SK-N-SH (cell line): ENCODE results near the gene PPP1R18. TPM values are rescaled to one million over a fixed set of nuclear protein-coding genes. Genes with fewer than 3 reads are reported as not detected.

Experiments used
- CTCF ChIA-PET: fragments of 300-600, 350-600 bp; formaldehyde crosslinking; extraction: SDS; loops from one replicate; lab custom pipeline; 2021; lab: Yijun Ruan, JAX
- POLR2A ChIA-PET: fragments of 350-600 bp; sonication (Branson Sonifier 250); formaldehyde crosslinking; extraction: SDS; loops from one replicate; lab custom pipeline; 2020; ENCODE audit warnings: antibody characterized with exemption, inconsistent platforms; lab: Yijun Ruan, JAX
- DNase-seq: peaks from one replicate; pipeline ENCODE4 v3.0.0; 2012
- H2AFZ ChIP-seq: fragments of 200-600 bp; sonication (generic); 2 replicates; pipeline ENCODE4 v1.8.1; 2016; ENCODE audit warnings: antibody characterized with exemption, mild to moderate bottlenecking, low read depth
- H3F3A ChIP-seq: fragments of 200-600 bp; sonication (generic); replicated peaks from 2 replicates; pipeline ENCODE3; 2016; ENCODE audit warnings: antibody characterized with exemption, mild to moderate bottlenecking; ENCODE audit not compliant: insufficient read depth
- H3K27ac ChIP-seq, 2 experiments: fragments of 200-500 bp in 1 of 2; fragments of 200-600 bp in 1 of 2; sonication (Bioruptor generic) in 1 of 2; sonication (generic), shearing (Covaris generic) in 1 of 2; 2 replicates each; pipeline versions ENCODE4 v1.5.1 to v1.6.1; 2014 to 2016; ENCODE audit warnings: low read depth in 2 of 2, inconsistent platforms in 1 of 2, low read length in 1 of 2, mild to moderate bottlenecking in 1 of 2, mixed read lengths in 1 of 2
- H3K27me3 ChIP-seq: fragments of 200-600 bp; sonication (generic), shearing (Covaris generic); 2 replicates; pipeline ENCODE4 v1.6.1; 2016; ENCODE audit warnings: mixed run types; ENCODE audit not compliant: insufficient read depth
- H3K36me3 ChIP-seq, 2 experiments: fragments of 200-500 bp in 1 of 2; fragments of 200-600 bp in 1 of 2; sonication (Bioruptor generic) in 1 of 2; sonication (generic) in 1 of 2; replicated peaks in 1 of 2; 2 replicates each; pipeline versions ENCODE3 to v1.5.1; 2014 to 2016; ENCODE audit warnings: low read length in 1 of 2, mild to moderate bottlenecking in 1 of 2; ENCODE audit not compliant: insufficient read depth in 2 of 2, control insufficient read depth in 1 of 2
- H3K4me1 ChIP-seq, 2 experiments: fragments of 200-500 bp in 1 of 2; fragments of 200-600 bp in 1 of 2; sonication (Bioruptor generic) in 1 of 2; sonication (generic), shearing (Covaris generic) in 1 of 2; 2 replicates each; pipeline versions ENCODE4 v1.5.1 to v1.6.1; 2014 to 2016; ENCODE audit warnings: low read depth in 1 of 2, low read length in 1 of 2, mixed run types in 1 of 2; ENCODE audit not compliant: insufficient read depth in 2 of 2, control insufficient read depth in 1 of 2
- H3K4me2 ChIP-seq: fragments of 200-600 bp; sonication (generic), shearing (Covaris generic); 2 replicates; pipeline ENCODE4 v1.6.1; 2017; ENCODE audit warnings: mixed run types
- H3K4me3 ChIP-seq, 2 experiments: fragments of 200-500 bp in 1 of 2; fragments of 200-600 bp in 1 of 2; sonication (Bioruptor generic) in 1 of 2; sonication (generic), shearing (Covaris generic) in 1 of 2; 2 replicates each; pipeline versions ENCODE4 v1.5.1 to v1.8.1; 2014 to 2016; ENCODE audit warnings: low read depth in 2 of 2, inconsistent platforms in 1 of 2, low read length in 1 of 2, mild to moderate bottlenecking in 1 of 2, mixed read lengths in 1 of 2, moderate library complexity in 1 of 2
- H3K79me2 ChIP-seq: fragments of 200-600 bp; sonication (generic); 2 replicates; pipeline ENCODE4 v1.8.1; 2017; ENCODE audit warnings: mild to moderate bottlenecking; ENCODE audit not compliant: insufficient read depth
- H3K9ac ChIP-seq: fragments of 200-600 bp; sonication (generic); 2 replicates; pipeline ENCODE4 v1.6.1; 2017; ENCODE audit warnings: mixed run types
- H3K9me2 ChIP-seq: fragments of 200-600 bp; sonication (generic); 2 replicates; pipeline ENCODE4 v1.6.1; 2017; ENCODE audit warnings: mixed run types
- H3K9me3 ChIP-seq: fragments of 200-600 bp; sonication (generic); 2 replicates; pipeline ENCODE4 v1.6.1; 2017; ENCODE audit warnings: mixed run types, mild to moderate bottlenecking, moderate library complexity
- H4K20me1 ChIP-seq: fragments of 200-600 bp; sonication (generic); 2 replicates; pipeline ENCODE4 v1.6.1; 2017; ENCODE audit warnings: mild to moderate bottlenecking, mixed run types; ENCODE audit not compliant: insufficient read depth
- CTCF ChIP-seq: fragments of 200-600 bp; sonication (generic); IDR thresholded peaks from 2 replicates; pipeline ENCODE4 v1.6.1; 2017; ENCODE audit warnings: antibody characterized with exemption, mild to moderate bottlenecking, moderate library complexity
- EP300 ChIP-seq, 2 experiments: IDR thresholded peaks; 2 replicates each; pipeline versions ENCODE4 v1.4.0 to v1.6.1; 2012; ENCODE audit warnings: borderline replicate concordance in 1 of 2, low read depth in 1 of 2, low read length in 1 of 2
- FOSL2 ChIP-seq: IDR thresholded peaks from 2 replicates; pipeline ENCODE4 v1.4.0; 2012; ENCODE audit warnings: low read depth, mild to moderate bottlenecking, moderate library complexity, borderline replicate concordance
- FOXJ3 ChIP-seq: sonication (generic); formaldehyde crosslinking; IDR thresholded peaks from 2 replicates; pipeline ENCODE4 v1.5.1; 2020; ENCODE audit warnings: mild to moderate bottlenecking, missing genetic modification reagents
- NFIC ChIP-seq: IDR thresholded peaks from 2 replicates; pipeline ENCODE4 v1.4.0; 2012; ENCODE audit warnings: borderline replicate concordance
- NRF1 ChIP-seq: IDR thresholded peaks from 2 replicates; pipeline ENCODE4 v1.6.1; 2012; ENCODE audit warnings: low read depth, mild to moderate bottlenecking, low read length
- POLR2AphosphoS5 ChIP-seq: IDR thresholded peaks from 2 replicates; pipeline ENCODE4 v1.6.1; 2012; ENCODE audit warnings: low read depth, low read length
- RAD21 ChIP-seq: IDR thresholded peaks from 2 replicates; pipeline ENCODE4 v1.6.1; 2012; ENCODE audit warnings: mild to moderate bottlenecking, low read length
- RCOR1 ChIP-seq: fragments of 150-350 bp; IDR thresholded peaks from 2 replicates; pipeline ENCODE4 v1.6.1; 2017; ENCODE audit warnings: antibody characterized with exemption, low read length
- REST ChIP-seq: IDR thresholded peaks from 2 replicates; pipeline ENCODE4 v1.6.1; 2012; ENCODE audit warnings: mild to moderate bottlenecking, low read depth, low read length, moderate library complexity
- RXRA ChIP-seq: IDR thresholded peaks from 2 replicates; pipeline ENCODE4 v1.4.0; 2012; ENCODE audit warnings: low read depth, mild to moderate bottlenecking, borderline replicate concordance
- SMC3 ChIP-seq: IDR thresholded peaks from 2 replicates; pipeline ENCODE4 v1.6.1; 2012; ENCODE audit warnings: low read depth, low read length, improper control_type of control experiment
- WGBS: methylation state at CpG from one replicate; pipeline ENCODE4 v1.1.6; 2017; ENCODE audit warnings: low lambda C conversion rate; 5-methylcytosine and 5-hydroxymethylcytosine counted together
- polyA plus RNA-seq, 3 experiments: library from polyadenylated mRNA; depleted of rRNA; stranded (reverse); fragments of >200 nt; gene quantifications; 2 replicates each; pipeline ENCODE4 v1.2.3, GENCODE V29; 2012

Gene PPP1R18
- polyA plus RNA-seq, 1 of the 3 experiments (the other 2 are of a cell fraction), result 73.2 TPM

DNA sequence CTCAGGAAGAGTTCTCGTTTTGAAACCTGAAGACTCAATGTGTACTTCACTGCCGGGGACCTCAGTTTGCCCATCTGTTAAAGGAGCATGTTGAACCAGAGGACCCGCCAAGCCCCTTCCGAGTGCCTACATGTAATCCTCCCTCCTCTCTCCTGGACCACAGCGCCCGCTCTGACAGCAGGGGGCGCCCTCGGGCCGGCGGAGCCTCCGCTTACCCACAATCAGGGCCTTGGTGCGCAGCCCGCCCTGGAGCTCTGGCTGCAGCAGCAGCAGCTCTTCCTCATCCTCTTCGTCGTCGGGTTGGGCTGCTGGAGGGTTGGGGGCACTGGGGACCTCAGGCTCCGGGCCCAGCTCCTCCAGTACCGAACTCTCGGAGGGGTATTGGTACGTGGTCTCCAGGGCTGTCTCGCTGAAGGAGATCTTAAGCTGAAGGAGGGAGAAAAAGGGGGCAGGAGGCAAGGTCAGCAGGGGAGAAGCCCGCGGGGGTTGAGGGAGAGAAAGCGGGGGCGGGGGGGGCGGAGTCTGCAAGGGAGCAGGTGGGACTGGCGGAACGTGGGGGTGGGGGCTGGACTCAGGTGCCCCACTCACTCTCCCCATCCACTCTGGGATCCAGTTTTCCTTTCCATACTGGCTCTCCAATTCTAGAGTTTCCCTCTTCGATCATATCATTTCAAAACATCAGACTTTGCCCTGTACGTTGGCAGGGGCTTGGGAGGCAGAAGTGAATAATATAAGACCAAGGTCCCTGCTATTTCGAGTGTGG lies 7.3 kb downstream of the PPP1R18 start:
- WGBS, result 31% methylated on average over 21 of the region's 31 CpGs
- no peaks in the 10 kb centered on the region for H3K27me3 ChIP-seq
- H3F3A ChIP-seq, result peaks cover 63% of the 10 kb centered on the region
- ChIA-PET POLR2A (interaction anchor here (0.6 to 2.2 kb wide), 4 partner anchors 12 to 51 kb away, joined by 3 to 24 read pairs (median 8); partner anchors contain the start of gene NRM), CTCF (interaction anchor here (0.6 to 29.8 kb wide), 38 partner anchors 11 to 414 kb away, joined by 3 to 838 read pairs (median 4); partner anchors contain the start of genes FLOT1, MDC1, MRPS18B and NRM)
- H2AFZ ChIP-seq, result no peak overlapping the region
- H3K4me1 ChIP-seq, result peaks cover 16 to 38% of the 10 kb centered on the region in 2 experiments; a peak in 3 of 4 replicates
- peaks cover 36% of the 10 kb centered on the region for H4K20me1 ChIP-seq
- H3K36me3 ChIP-seq, result peaks cover 25 to 47% of the 10 kb centered on the region in 2 experiments
- no peaks in the 10 kb centered on the region for H3K9me3 ChIP-seq
- peaks cover 68% of the 10 kb centered on the region for H3K79me2 ChIP-seq
- peak overlapping the region in 1 of 2 experiments; percentile 32; a peak in 1 of 4 replicates for H3K4me3 ChIP-seq
- peak overlapping the region in 1 of 2 experiments; percentile 16; a peak in 2 of 4 replicates for H3K27ac ChIP-seq
- no peaks in the 10 kb centered on the region for H3K9me2 ChIP-seq
- peak overlapping the region; percentile 19; the same call in 1 of the 2 replicates for H3K9ac ChIP-seq
- no peak for TF ChIP-seq RXRA
- TF ChIP-seq RCOR1, result 0 out of 2 replicates have a peak, but pooled peaks have one; percentile 23
- no peak for TF ChIP-seq FOSL2
- peak; percentile 88 for TF ChIP-seq RAD21
- 0 out of 2 replicates have a peak, but pooled peaks have one; percentile 7 for TF ChIP-seq NRF1
- no peak for TF ChIP-seq REST
- peak; percentile 92 for TF ChIP-seq CTCF
- TF ChIP-seq FOXJ3 (CRISPR knock-in tag), result no peak
- TF ChIP-seq POLR2AphosphoS5, result no peak
- TF ChIP-seq EP300 (IDR thresholded peaks at IDR 0.05; ENCODE audit: borderline replicate concordance in 1 of 2, low read depth in 1 of 2, low read length in 1 of 2), result no peak
- TF ChIP-seq NFIC, result no peak
- TF ChIP-seq SMC3, result peak; percentile 89
- peak overlapping the region; percentile 69 for H3K4me2 ChIP-seq
- DNase-seq, result peak; percentile 90
